PC-9 (cell line): ENCODE data around the gene ADGRD2.

Experiments used
- CTCF ChIP-seq: fragments of 200-600 bp; sonication (generic); conservative IDR thresholded peaks from 2 replicates; pipeline ENCODE4 v1.6.1; 2017; ENCODE audit warnings: mixed run types, antibody characterized with exemption, mild to moderate bottlenecking, moderate library complexity
- EZH2 ChIP-seq: fragments of 200-600 bp; sonication (generic); IDR thresholded peaks from 2 replicates; pipeline ENCODE4 v1.8.0; 2017; ENCODE audit warnings: antibody characterized with exemption, low read depth

DNA sequence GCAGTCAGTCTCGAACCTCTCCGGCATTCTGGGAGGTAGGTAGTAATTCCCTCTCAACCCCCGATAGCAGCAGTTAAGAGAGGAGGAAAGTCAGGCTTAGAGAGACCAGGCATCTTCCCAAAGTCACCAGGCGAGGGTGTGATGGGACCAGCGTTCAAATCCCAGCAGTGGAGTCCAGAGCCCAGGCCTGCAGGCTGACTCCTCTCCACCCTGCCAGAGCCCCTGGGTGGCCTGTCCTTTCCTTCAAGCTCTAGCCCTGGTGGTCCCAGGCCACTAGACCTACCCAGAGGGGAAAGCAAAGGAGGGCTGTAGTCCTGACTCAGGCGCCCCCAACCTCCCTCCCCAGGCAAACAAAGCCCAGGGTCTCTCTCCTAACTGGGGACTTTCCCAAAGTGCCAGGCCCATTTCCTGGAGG is 61.2 kb downstream of the ADGRD2 start:
- TF ChIP-seq CTCF: no peak
- TF ChIP-seq EZH2: no peak
